HEK293 (cell line): ENCODE measurements around the gene TNKS2.

Source experiments
- CTCF ChIA-PET: fragments of 350-600 bp; formaldehyde crosslinking; extraction: SDS; loops from one replicate; lab custom pipeline; 2021; ENCODE audit warnings: antibody characterized with exemption; lab: Yijun Ruan, JAX
- POLR2A ChIA-PET: fragments of 300-600 bp; formaldehyde crosslinking; extraction: SDS; loops from one replicate; lab custom pipeline; 2020; ENCODE audit warnings: antibody characterized with exemption, inconsistent platforms; lab: Yijun Ruan, JAX
- H3K27ac ChIP-seq: fragments of 200-500 bp; sonication (Bioruptor generic); 2 replicates; pipeline ENCODE4 v1.5.1; 2014; ENCODE audit warnings: low read depth, low read length, control low read depth, inconsistent platforms; ENCODE audit errors: extremely low read depth
- H3K36me3 ChIP-seq, 2 experiments: fragments of 200-500 bp in 1 of 2; sonication (Bioruptor generic) in 1 of 2; 1 replicate in 1 of 2; 2 replicates in 1 of 2; pipeline ENCODE4 v1.5.1; 2014 to 2017; ENCODE audit warnings: inconsistent platforms in 2 of 2, low read length in 2 of 2; ENCODE audit not compliant: control insufficient read depth in 2 of 2, insufficient read depth in 1 of 2
- H3K4me1 ChIP-seq: fragments of 200-500 bp; sonication (Bioruptor generic); 2 replicates; pipeline ENCODE4 v1.5.1; 2014; ENCODE audit warnings: mild to moderate bottlenecking, low read length, inconsistent platforms; ENCODE audit not compliant: control insufficient read depth, insufficient read depth
- H3K4me3 ChIP-seq: 2 replicates; pipeline ENCODE4 v1.5.1; 2011; ENCODE audit warnings: low read depth, mild to moderate bottlenecking, control low read depth, low read length, moderate library complexity
- H3K9me3 ChIP-seq: fragments of 200-500 bp; sonication (Bioruptor generic); 2 replicates; pipeline ENCODE4 v1.5.1; 2014; ENCODE audit warnings: low read depth, low read length, inconsistent platforms; ENCODE audit not compliant: control insufficient read depth, insufficient read depth
- BCL11B ChIP-seq: fragments of 450-650 bp; formaldehyde crosslinking; IDR thresholded peaks from 2 replicates; pipeline ENCODE4 v1.5.1; 2016; ENCODE audit warnings: low read depth, missing biosample characterization, missing genetic modification characterization
- RBAK ChIP-seq: fragments of 450-650 bp; formaldehyde crosslinking; IDR thresholded peaks from 2 replicates; pipeline ENCODE4 v1.5.1; 2016; ENCODE audit warnings: missing biosample characterization, missing genetic modification characterization
- SCRT2 ChIP-seq: fragments of 450-650 bp; formaldehyde crosslinking; IDR thresholded peaks from 2 replicates; pipeline ENCODE4 v1.5.1; 2016; ENCODE audit warnings: missing biosample characterization, missing genetic modification characterization
- SP7 ChIP-seq: fragments of 450-650 bp; formaldehyde crosslinking; IDR thresholded peaks from 2 replicates; pipeline ENCODE4 v1.5.1; 2016; ENCODE audit warnings: missing biosample characterization, missing genetic modification characterization
- ZBTB11 ChIP-seq: fragments of 450-650 bp; formaldehyde crosslinking; conservative IDR thresholded peaks from 2 replicates; pipeline ENCODE4 v1.5.1; 2016; ENCODE audit warnings: low read depth, missing biosample characterization, missing genetic modification characterization
- ZBTB20 ChIP-seq: fragments of 450-650 bp; formaldehyde crosslinking; IDR thresholded peaks from 2 replicates; pipeline ENCODE4 v1.5.1; 2016; ENCODE audit warnings: missing biosample characterization, missing genetic modification characterization
- ZEB2 ChIP-seq: fragments of 450-650 bp; formaldehyde crosslinking; IDR thresholded peaks from 2 replicates; pipeline ENCODE4 v1.5.1; 2016; ENCODE audit warnings: missing biosample characterization, missing genetic modification characterization
- ZIC2 ChIP-seq: fragments of 450-650 bp; formaldehyde crosslinking; IDR thresholded peaks from 2 replicates; pipeline ENCODE4 v1.5.1; 2016; ENCODE audit warnings: missing biosample characterization, missing genetic modification characterization
- ZNF2 ChIP-seq: fragments of 450-650 bp; formaldehyde crosslinking; IDR thresholded peaks from 2 replicates; pipeline ENCODE4 v1.5.1; 2016; ENCODE audit warnings: missing biosample characterization, missing genetic modification characterization
- ZNF274 ChIP-seq, 2 experiments: fragments of 200-500 bp in 1 of 2; fragments of 450-650 bp in 1 of 2; sonication (Bioruptor generic) in 1 of 2; formaldehyde crosslinking in 1 of 2; IDR thresholded peaks; 2 replicates each; pipeline versions ENCODE4 v1.5.1 to v1.6.1; 2014 to 2016; ENCODE audit warnings: borderline replicate concordance in 1 of 2, inconsistent platforms in 1 of 2, low read length in 1 of 2, missing biosample characterization in 1 of 2, missing genetic modification characterization in 1 of 2
- ZNF324 ChIP-seq: fragments of 450-650 bp; formaldehyde crosslinking; IDR thresholded peaks from 2 replicates; pipeline ENCODE4 v1.5.1; 2016; ENCODE audit warnings: missing biosample characterization, missing genetic modification characterization
- ZNF335 ChIP-seq: fragments of 450-650 bp; formaldehyde crosslinking; conservative IDR thresholded peaks from 2 replicates; pipeline ENCODE4 v1.5.1; 2016; ENCODE audit warnings: missing biosample characterization, missing genetic modification characterization
- ZNF341 ChIP-seq: fragments of 450-650 bp; formaldehyde crosslinking; IDR thresholded peaks from 2 replicates; pipeline ENCODE4; 2016; ENCODE audit warnings: low read depth, missing biosample characterization, missing genetic modification characterization
- ZNF514 ChIP-seq: fragments of 450-650 bp; formaldehyde crosslinking; IDR thresholded peaks from 2 replicates; pipeline ENCODE4 v1.5.1; 2016; ENCODE audit warnings: missing biosample characterization, missing genetic modification characterization
- ZNF558 ChIP-seq: fragments of 450-650 bp; formaldehyde crosslinking; IDR thresholded peaks from 2 replicates; pipeline ENCODE4 v1.5.1; 2016; ENCODE audit warnings: missing biosample characterization, missing genetic modification characterization
- ZNF580 ChIP-seq: fragments of 450-650 bp; formaldehyde crosslinking; IDR thresholded peaks from 2 replicates; pipeline ENCODE4 v1.5.1; 2016; ENCODE audit warnings: missing biosample characterization, missing genetic modification characterization
- ZNF596 ChIP-seq: fragments of 450-650 bp; IDR thresholded peaks from 2 replicates; pipeline ENCODE4 v1.5.0; 2018; ENCODE audit warnings: missing biosample characterization, mild to moderate bottlenecking, missing genetic modification characterization, moderate library complexity
- ZNF660 ChIP-seq: fragments of 450-650 bp; IDR thresholded peaks from 2 replicates; pipeline ENCODE4 v1.5.1; 2018; ENCODE audit warnings: missing biosample characterization, mild to moderate bottlenecking, missing genetic modification characterization
- ZNF664 ChIP-seq: fragments of 450-650 bp; formaldehyde crosslinking; IDR thresholded peaks from 2 replicates; pipeline ENCODE4 v1.5.1; 2016; ENCODE audit warnings: missing biosample characterization, missing genetic modification characterization
- ZNF670 ChIP-seq: fragments of 450-650 bp; formaldehyde crosslinking; IDR thresholded peaks from 2 replicates; pipeline ENCODE4 v1.5.1; 2016; ENCODE audit warnings: missing biosample characterization, missing genetic modification characterization, low read depth
- ZNF830 ChIP-seq: fragments of 450-650 bp; IDR thresholded peaks from 2 replicates; pipeline ENCODE4 v1.5.0; 2018; ENCODE audit warnings: missing biosample characterization, missing genetic modification characterization, low read depth, mild to moderate bottlenecking, moderate library complexity
- TF ChIP-seq, protein P1 (sequence below): fragments of 450-650 bp; formaldehyde crosslinking; IDR thresholded peaks from 2 replicates; pipeline ENCODE4 v1.5.1; 2016; ENCODE audit warnings: missing biosample characterization, missing genetic modification characterization
- TF ChIP-seq, protein P2 (sequence below): fragments of 450-650 bp; formaldehyde crosslinking; optimal IDR thresholded peaks from 2 replicates; pipeline ENCODE3; 2016; ENCODE audit warnings: missing biosample characterization, mild to moderate bottlenecking, missing genetic modification characterization
- TF ChIP-seq, protein P3 (sequence below): fragments of 450-650 bp; formaldehyde crosslinking; IDR thresholded peaks from 2 replicates; pipeline ENCODE4 v1.5.1; 2016; ENCODE audit warnings: missing biosample characterization, missing genetic modification characterization, borderline replicate concordance

Gene TNKS2

DNA sequence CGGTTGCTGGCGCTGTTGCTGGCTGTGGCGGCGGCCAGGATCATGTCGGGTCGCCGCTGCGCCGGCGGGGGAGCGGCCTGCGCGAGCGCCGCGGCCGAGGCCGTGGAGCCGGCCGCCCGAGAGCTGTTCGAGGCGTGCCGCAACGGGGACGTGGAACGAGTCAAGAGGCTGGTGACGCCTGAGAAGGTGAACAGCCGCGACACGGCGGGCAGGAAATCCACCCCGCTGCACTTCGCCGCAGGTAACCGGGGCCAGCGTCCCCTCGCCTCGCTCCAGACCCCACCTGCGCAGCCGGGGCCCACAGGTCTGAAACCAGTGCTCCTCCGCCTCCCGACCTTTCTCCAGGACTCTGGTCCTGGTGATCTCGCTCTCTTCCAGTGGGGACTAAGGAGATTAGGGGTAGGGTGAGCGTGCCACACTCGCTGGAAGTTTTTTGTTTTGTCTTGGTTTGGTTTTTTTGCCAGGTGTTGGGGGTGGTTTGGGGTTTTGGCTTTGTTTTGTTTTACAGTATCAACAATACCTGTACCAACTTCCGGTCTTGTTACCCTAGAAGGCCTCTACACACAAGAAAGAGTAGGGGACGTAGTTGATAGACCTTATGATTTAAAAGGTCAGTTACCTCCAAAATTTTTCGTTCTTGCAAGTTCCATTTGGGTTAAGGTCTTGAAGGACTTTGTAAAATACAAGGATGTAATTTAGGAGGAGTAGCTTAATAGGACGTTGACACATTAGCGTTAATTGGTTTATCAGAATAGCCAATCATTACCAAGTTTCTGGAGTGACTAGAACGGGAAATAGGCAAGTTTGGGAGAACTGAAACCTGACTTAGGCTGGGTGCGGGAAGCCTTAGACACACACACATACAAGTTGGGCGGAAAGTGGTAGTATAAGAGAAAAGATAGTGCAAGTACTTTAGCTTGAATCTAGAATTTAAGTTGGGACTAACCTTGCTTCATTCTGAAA lies 704 bp downstream of the TNKS2 start:
- H3K27ac ChIP-seq: peak overlapping the region; percentile 97
- no peaks in the 10 kb centered on the region for H3K9me3 ChIP-seq
- CTCF ChIA-PET: interaction anchor here (0.8 kb wide), 2 partner anchors 27 to 134 kb away, joined by 4 to 6 read pairs; no protein-coding TSS in a partner anchor
- peaks cover 7 to 24% of the 10 kb centered on the region in 2 experiments; a peak in 2 of 3 replicates for H3K36me3 ChIP-seq
- POLR2A ChIA-PET: interaction anchor here (0.6 to 2.4 kb wide), 10 partner anchors 9 to 386 kb away, joined by 3 to 14 read pairs (median 5); partner anchors contain the start of gene BTAF1
- H3K4me3 ChIP-seq: peak overlapping the region; percentile 96
- peaks cover 7% of the 10 kb centered on the region; the same call in 1 of the 2 replicates for H3K4me1 ChIP-seq
- TF ChIP-seq ZNF341 (peak; percentile 32; the same call in 1 of the 2 replicates), ZNF660 (0 out of 2 replicates have a peak, but pooled peaks have one; percentile 13), BCL11B (tag by site-specific recombination) (peak; percentile 72; the same call in 1 of the 2 replicates), ZBTB11 (tag by site-specific recombination) (peak; percentile 60), ZNF324 (tag by site-specific recombination) (no peak), ZNF664 (tag by site-specific recombination) (no peak), ZNF335 (peak; percentile 81), SP7 (peak; percentile 33; the same call in 1 of the 2 replicates), ZEB2 (tag by site-specific recombination) (peak; percentile 43; the same call in 1 of the 2 replicates), ZNF596 (tag by site-specific recombination) (peak; percentile 53; the same call in 1 of the 2 replicates), SCRT2 (tag by site-specific recombination) (peak; percentile 74), ZNF830 (tag by site-specific recombination) (no peak), ZNF580 (peak; percentile 82; the same call in 1 of the 2 replicates), ZIC2 (tag by site-specific recombination) (peak; percentile 67), ZNF558 (no peak), ZNF274 (IDR thresholded peaks at IDR 0.05; ENCODE audit: low read length) (no peak), ZNF274 (tag by site-specific recombination; IDR thresholded peaks at IDR 0.05; ENCODE audit: borderline replicate concordance) (no peak), ZNF670 (tag by site-specific recombination) (no peak), ZNF2 (tag by site-specific recombination) (0 out of 2 replicates have a peak, but pooled peaks have one; percentile 52), ZNF514 (tag by site-specific recombination) (no peak), ZBTB20 (peak; percentile 75), RBAK (tag by site-specific recombination) (no peak)
- TF ChIP-seq, protein P1, sequence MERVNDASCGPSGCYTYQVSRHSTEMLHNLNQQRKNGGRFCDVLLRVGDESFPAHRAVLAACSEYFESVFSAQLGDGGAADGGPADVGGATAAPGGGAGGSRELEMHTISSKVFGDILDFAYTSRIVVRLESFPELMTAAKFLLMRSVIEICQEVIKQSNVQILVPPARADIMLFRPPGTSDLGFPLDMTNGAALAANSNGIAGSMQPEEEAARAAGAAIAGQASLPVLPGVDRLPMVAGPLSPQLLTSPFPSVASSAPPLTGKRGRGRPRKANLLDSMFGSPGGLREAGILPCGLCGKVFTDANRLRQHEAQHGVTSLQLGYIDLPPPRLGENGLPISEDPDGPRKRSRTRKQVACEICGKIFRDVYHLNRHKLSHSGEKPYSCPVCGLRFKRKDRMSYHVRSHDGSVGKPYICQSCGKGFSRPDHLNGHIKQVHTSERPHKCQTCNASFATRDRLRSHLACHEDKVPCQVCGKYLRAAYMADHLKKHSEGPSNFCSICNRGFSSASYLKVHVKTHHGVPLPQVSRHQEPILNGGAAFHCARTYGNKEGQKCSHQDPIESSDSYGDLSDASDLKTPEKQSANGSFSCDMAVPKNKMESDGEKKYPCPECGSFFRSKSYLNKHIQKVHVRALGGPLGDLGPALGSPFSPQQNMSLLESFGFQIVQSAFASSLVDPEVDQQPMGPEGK (tag by site-specific recombination): peak; percentile 29; the same call in 1 of the 2 replicates
- TF ChIP-seq, protein P2, sequence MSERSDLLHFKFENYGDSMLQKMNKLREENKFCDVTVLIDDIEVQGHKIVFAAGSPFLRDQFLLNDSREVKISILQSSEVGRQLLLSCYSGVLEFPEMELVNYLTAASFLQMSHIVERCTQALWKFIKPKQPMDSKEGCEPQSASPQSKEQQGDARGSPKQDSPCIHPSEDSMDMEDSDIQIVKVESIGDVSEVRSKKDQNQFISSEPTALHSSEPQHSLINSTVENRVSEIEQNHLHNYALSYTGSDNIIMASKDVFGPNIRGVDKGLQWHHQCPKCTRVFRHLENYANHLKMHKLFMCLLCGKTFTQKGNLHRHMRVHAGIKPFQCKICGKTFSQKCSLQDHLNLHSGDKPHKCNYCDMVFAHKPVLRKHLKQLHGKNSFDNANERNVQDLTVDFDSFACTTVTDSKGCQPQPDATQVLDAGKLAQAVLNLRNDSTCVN (tag by site-specific recombination): peak; percentile 61
- TF ChIP-seq, protein P3, sequence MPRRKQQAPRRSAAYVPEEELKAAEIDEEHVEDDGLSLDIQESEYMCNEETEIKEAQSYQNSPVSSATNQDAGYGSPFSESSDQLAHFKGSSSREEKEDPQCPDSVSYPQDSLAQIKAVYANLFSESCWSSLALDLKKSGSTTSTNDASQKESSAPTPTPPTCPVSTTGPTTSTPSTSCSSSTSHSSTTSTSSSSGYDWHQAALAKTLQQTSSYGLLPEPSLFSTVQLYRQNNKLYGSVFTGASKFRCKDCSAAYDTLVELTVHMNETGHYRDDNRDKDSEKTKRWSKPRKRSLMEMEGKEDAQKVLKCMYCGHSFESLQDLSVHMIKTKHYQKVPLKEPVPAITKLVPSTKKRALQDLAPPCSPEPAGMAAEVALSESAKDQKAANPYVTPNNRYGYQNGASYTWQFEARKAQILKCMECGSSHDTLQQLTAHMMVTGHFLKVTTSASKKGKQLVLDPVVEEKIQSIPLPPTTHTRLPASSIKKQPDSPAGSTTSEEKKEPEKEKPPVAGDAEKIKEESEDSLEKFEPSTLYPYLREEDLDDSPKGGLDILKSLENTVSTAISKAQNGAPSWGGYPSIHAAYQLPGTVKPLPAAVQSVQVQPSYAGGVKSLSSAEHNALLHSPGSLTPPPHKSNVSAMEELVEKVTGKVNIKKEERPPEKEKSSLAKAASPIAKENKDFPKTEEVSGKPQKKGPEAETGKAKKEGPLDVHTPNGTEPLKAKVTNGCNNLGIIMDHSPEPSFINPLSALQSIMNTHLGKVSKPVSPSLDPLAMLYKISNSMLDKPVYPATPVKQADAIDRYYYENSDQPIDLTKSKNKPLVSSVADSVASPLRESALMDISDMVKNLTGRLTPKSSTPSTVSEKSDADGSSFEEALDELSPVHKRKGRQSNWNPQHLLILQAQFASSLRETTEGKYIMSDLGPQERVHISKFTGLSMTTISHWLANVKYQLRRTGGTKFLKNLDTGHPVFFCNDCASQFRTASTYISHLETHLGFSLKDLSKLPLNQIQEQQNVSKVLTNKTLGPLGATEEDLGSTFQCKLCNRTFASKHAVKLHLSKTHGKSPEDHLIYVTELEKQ: no peak
